Fibroblast of lung (primary cell): ENCODE results near the gene GNAT1. TPM values are rescaled to one million over a fixed set of nuclear protein-coding genes. Genes with fewer than 3 reads are reported as not detected.

Source experiments
- DNase-seq, 2 donors: peaks; one replicate each; pipeline versions ENCODE4 v3.0.0 to v3.0.0-alpha.2; 2010; ENCODE audit warnings: low read depth in 2 of 2
- H2AFZ ChIP-seq: 2 replicates; pipeline ENCODE4 v1.5.1; 2012; ENCODE audit warnings: low read length, control low read depth, inconsistent platforms
- H3K27ac ChIP-seq: 2 replicates; pipeline ENCODE4 v1.5.1; 2011; ENCODE audit warnings: low read length, control low read depth; ENCODE audit not compliant: insufficient read depth
- H3K27me3 ChIP-seq: 2 replicates; pipeline ENCODE4 v1.5.1; 2011; ENCODE audit warnings: mild to moderate bottlenecking, low read length; ENCODE audit not compliant: control insufficient read depth, insufficient read depth
- H3K36me3 ChIP-seq: 2 replicates; pipeline ENCODE4 v1.5.1; 2011; ENCODE audit warnings: low read length; ENCODE audit not compliant: control insufficient read depth, insufficient read depth
- H3K4me1 ChIP-seq: 2 replicates; pipeline ENCODE4 v1.5.1; 2011; ENCODE audit warnings: low read length; ENCODE audit not compliant: control insufficient read depth, insufficient read depth; ENCODE audit errors: extremely low read depth
- H3K4me2 ChIP-seq: 2 replicates; pipeline ENCODE4 v1.5.1; 2011; ENCODE audit warnings: low read length, control low read depth; ENCODE audit not compliant: insufficient read depth; ENCODE audit errors: extremely low read depth
- H3K4me3 ChIP-seq, 4 experiments: fragments of 200-600 bp in 1 of 4; sonication (generic) in 1 of 4; replicated peaks in 1 of 4; 2 replicates each; pipeline ENCODE4 v1.5.1; 2011 to 2016; ENCODE audit warnings: low read length in 4 of 4, low read depth in 3 of 4, mild to moderate bottlenecking in 3 of 4, control low read depth in 2 of 4, inconsistent platforms in 1 of 4, mixed read lengths in 1 of 4; ENCODE audit not compliant: insufficient read depth in 1 of 4; ENCODE audit errors: control extremely low read depth in 1 of 4
- H3K79me2 ChIP-seq: 2 replicates; pipeline ENCODE4 v1.5.1; 2012; ENCODE audit warnings: mild to moderate bottlenecking, low read length, inconsistent platforms; ENCODE audit not compliant: control insufficient read depth, insufficient read depth
- H3K9ac ChIP-seq: 2 replicates; pipeline ENCODE4 v1.5.1; 2011; ENCODE audit warnings: mild to moderate bottlenecking, low read length, control low read depth; ENCODE audit not compliant: insufficient read depth
- H3K9me3 ChIP-seq: 2 replicates; pipeline ENCODE4 v1.5.1; 2012; ENCODE audit warnings: low read depth, low read length; ENCODE audit not compliant: control insufficient read depth, insufficient read depth
- H4K20me1 ChIP-seq: 2 replicates; pipeline ENCODE4 v1.5.1; 2011; ENCODE audit warnings: low read length; ENCODE audit not compliant: control insufficient read depth, insufficient read depth; ENCODE audit errors: extremely low read depth
- EZH2 ChIP-seq: IDR thresholded peaks from 2 replicates; pipeline ENCODE4 v1.5.1; 2012; ENCODE audit warnings: low read length, control low read depth, mild to moderate bottlenecking; ENCODE audit errors: missing control alignments
- polyA plus RNA-seq, 2 donors: library from polyadenylated mRNA; depleted of rRNA in 1 of 2; stranded (reverse) in 1 of 2; unstranded in 1 of 2; fragments of >200 nt; gene quantifications; 2 replicates each; pipeline ENCODE4 v1.2.1, GENCODE V29; 2011 to 2012; ENCODE audit warnings: missing spikeins in 1 of 2
- total RNA-seq: library from RNA; depleted of rRNA; stranded (reverse); fragments of >200 nt; gene quantifications from 2 replicates; pipeline ENCODE4 v1.2.1, GENCODE V29; 2014
- TF ChIP-seq, protein P1 (sequence below), 2 donors: IDR thresholded peaks in 1 of 2; conservative IDR thresholded peaks in 1 of 2; 1 replicate in 1 of 2; 2 replicates in 1 of 2; pipeline ENCODE4 v1.5.1; 2011 to 2012; ENCODE audit warnings: low read length in 2 of 2, control low read depth in 1 of 2, inconsistent platforms in 1 of 2, low read depth in 1 of 2, mild to moderate bottlenecking in 1 of 2

GNAT1 gene
- total and polyA plus RNA-seq, 2 donors (not counting 1 experiment from before 2014, with no cell fraction given) = not detected

DNA sequence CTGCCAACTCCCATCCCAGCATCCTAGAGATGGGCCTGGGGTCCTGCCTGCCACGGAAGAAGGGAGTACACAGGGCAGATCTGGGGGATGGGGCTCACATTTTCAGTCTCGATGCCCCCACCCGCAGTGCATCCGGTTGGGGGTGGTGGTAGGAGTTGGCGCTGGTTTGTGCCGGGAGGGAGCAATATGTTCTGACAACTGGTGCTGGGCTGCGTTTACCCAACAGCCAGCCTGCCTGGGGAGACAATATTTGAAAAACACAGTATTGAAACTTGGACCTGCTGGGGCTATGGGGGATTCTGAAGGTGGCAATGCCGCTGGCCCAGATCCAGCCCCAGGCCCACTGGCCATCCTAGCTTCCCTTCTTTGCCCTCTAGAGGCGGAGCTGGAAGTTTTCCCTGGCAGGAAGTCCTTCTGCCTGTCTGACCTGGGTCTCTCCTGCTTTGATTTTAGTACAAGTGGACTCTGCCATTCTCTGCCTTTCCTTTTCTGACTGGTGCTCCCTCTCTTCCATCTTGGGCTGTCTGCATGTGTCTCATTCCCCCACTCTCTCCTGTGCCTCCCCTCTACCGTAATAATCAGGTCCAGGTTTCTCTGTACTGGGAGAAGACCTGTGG is 32.8 kb upstream of the GNAT1 start:
- no peak for DNase-seq
- H3K36me3 ChIP-seq = no peaks in the 10 kb centered on the region
- H3K9ac ChIP-seq = no peak overlapping the region
- no peaks in the 10 kb centered on the region for H3K79me2 ChIP-seq
- peaks cover 6% of the 10 kb centered on the region for H3K27me3 ChIP-seq
- TF ChIP-seq, protein P1, sequence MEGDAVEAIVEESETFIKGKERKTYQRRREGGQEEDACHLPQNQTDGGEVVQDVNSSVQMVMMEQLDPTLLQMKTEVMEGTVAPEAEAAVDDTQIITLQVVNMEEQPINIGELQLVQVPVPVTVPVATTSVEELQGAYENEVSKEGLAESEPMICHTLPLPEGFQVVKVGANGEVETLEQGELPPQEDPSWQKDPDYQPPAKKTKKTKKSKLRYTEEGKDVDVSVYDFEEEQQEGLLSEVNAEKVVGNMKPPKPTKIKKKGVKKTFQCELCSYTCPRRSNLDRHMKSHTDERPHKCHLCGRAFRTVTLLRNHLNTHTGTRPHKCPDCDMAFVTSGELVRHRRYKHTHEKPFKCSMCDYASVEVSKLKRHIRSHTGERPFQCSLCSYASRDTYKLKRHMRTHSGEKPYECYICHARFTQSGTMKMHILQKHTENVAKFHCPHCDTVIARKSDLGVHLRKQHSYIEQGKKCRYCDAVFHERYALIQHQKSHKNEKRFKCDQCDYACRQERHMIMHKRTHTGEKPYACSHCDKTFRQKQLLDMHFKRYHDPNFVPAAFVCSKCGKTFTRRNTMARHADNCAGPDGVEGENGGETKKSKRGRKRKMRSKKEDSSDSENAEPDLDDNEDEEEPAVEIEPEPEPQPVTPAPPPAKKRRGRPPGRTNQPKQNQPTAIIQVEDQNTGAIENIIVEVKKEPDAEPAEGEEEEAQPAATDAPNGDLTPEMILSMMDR (conservative IDR thresholded peaks at IDR 0.05 in 1 of 2, IDR thresholded peaks at IDR 0.05 in 1 of 2; ENCODE audit: low read depth in 1 of 2, low read length in 2 of 2) = no peak
- no peak for TF ChIP-seq EZH2
- no peak overlapping the region for H3K4me2 ChIP-seq
- H3K27ac ChIP-seq = no peak overlapping the region
- no peak overlapping the region for H2AFZ ChIP-seq
- no peaks in the 10 kb centered on the region for H4K20me1 ChIP-seq
- H3K9me3 ChIP-seq = no peaks in the 10 kb centered on the region
- peaks cover 14% of the 10 kb centered on the region for H3K4me1 ChIP-seq
- no peak overlapping the region for H3K4me3 ChIP-seq

DNA sequence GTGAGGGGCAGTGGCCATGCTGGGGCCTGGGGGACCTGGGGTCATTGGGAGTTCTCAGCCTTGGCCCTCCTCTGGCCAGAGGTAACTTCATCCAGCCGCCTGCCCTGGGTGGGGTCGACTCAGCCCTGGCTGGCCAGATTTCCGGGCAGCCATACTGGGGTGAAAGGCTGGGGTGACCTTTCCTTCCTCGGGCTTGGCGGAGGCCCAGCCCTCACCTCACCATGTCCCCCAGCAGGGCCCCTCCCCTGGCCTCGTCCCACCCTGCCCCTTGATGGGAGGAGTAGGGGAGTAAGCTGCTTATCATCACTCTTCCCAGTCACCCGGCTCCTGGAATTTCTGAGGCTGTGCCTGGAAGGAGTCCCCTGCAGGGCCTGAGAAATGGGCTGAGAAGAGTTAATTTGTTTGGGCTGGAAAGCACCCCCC is 30.8 kb upstream of the GNAT1 start:
- Histone ChIP-seq H4K20me1 (no peaks in the 10 kb centered on the region), H3K4me3 (no peak overlapping the region), H3K27ac (no peak overlapping the region), H3K4me2 (no peak overlapping the region), H3K9ac (no peak overlapping the region), H3K9me3 (no peaks in the 10 kb centered on the region), H3K36me3 (no peaks in the 10 kb centered on the region), H3K4me1 (peaks cover 30% of the 10 kb centered on the region), H3K79me2 (no peaks in the 10 kb centered on the region), H3K27me3 (no peaks in the 10 kb centered on the region), H2AFZ (no peak overlapping the region)
- DNase-seq = peak in 1 of 2 donors; percentile 62
- TF ChIP-seq EZH2 = no peak
- TF ChIP-seq, protein P1 (conservative IDR thresholded peaks at IDR 0.05 in 1 of 2, IDR thresholded peaks at IDR 0.05 in 1 of 2; ENCODE audit: low read depth in 1 of 2, low read length in 2 of 2) = no peak

DNA sequence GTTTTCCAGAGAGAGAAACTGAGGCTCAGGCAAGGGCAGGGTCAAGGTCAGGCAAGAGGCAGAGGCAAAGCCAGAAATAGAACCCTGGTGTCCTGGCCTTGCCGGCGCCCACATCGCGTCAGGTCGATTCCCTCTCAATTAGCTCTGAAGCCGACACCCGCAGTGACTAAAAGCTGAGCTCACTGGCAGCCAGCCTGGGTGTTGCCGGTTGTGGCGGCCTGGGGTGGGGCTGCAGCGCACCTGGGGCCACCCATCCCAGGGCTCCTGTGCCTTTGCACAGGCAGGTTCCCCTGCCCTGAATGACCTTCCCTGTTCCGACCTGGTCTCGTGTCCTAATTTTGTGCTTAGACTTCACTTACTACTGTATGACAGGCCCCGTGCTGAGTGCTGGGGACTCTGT is 30.1 kb upstream of the GNAT1 start:
- H3K9ac ChIP-seq = no peak overlapping the region
- H3K4me1 ChIP-seq = peaks cover 37% of the 10 kb centered on the region
- H3K27ac ChIP-seq = no peak overlapping the region
- H3K9me3 ChIP-seq = no peaks in the 10 kb centered on the region
- TF ChIP-seq, protein P1 (conservative IDR thresholded peaks at IDR 0.05 in 1 of 2, IDR thresholded peaks at IDR 0.05 in 1 of 2; ENCODE audit: low read depth in 1 of 2, low read length in 2 of 2) = no peak
- no peak for TF ChIP-seq EZH2
- no peak overlapping the region for H2AFZ ChIP-seq
- no peak for DNase-seq
- no peaks in the 10 kb centered on the region for H3K79me2 ChIP-seq
- H3K4me3 ChIP-seq = no peak overlapping the region
- no peaks in the 10 kb centered on the region for H3K27me3 ChIP-seq
- H3K36me3 ChIP-seq = no peaks in the 10 kb centered on the region
- H3K4me2 ChIP-seq = no peak overlapping the region
- H4K20me1 ChIP-seq = no peaks in the 10 kb centered on the region
